HCEC 1CT (cell line): Measurements from ENCODE around the gene MAN2A2.
"Not testable (repeated sequence)": the region's sequence is repeated elsewhere in the genome, so short reads cannot be mapped to it uniquely, and the experiment has no call there.

Experiments
- DNase-seq: peaks from one replicate; pipeline ENCODE4 v3.0.0-alpha.2; 2017

MAN2A2 gene

DNA sequence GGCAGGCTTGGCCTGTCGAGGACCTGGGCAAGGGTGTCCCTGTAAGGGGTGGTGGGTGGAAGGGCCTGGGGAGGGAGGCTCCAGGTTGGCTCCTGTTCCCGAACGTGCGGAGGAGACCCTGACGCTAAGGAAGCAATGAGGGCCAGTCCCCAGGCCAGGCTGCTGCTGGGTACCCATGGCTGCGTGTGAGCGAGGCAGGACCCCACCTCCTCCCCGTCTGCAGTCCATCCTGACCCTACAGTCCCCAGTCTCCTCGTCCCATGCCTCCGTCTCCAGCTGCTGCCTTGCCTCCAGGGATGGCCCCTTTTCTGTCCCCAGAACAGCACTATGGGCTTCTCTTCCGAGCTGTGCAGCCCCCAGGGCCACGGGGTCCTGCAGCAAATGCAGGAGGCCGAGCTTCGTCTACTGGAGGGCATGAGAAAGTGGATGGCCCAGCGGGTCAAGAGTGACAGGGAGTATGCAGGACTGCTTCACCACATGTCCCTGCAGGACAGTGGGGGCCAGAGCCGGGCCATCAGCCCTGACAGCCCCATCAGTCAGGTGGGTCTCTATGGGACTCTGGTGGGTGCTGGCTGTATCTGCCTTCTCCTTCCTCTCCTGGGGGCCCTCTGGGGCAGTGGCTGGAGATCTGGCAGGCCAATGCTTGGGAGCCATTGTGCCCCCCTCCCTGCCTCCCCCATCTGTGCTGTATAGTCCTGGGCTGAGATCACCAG, 18.2 kb upstream of the MAN2A2 start:
- DNase-seq: no peak

DNA sequence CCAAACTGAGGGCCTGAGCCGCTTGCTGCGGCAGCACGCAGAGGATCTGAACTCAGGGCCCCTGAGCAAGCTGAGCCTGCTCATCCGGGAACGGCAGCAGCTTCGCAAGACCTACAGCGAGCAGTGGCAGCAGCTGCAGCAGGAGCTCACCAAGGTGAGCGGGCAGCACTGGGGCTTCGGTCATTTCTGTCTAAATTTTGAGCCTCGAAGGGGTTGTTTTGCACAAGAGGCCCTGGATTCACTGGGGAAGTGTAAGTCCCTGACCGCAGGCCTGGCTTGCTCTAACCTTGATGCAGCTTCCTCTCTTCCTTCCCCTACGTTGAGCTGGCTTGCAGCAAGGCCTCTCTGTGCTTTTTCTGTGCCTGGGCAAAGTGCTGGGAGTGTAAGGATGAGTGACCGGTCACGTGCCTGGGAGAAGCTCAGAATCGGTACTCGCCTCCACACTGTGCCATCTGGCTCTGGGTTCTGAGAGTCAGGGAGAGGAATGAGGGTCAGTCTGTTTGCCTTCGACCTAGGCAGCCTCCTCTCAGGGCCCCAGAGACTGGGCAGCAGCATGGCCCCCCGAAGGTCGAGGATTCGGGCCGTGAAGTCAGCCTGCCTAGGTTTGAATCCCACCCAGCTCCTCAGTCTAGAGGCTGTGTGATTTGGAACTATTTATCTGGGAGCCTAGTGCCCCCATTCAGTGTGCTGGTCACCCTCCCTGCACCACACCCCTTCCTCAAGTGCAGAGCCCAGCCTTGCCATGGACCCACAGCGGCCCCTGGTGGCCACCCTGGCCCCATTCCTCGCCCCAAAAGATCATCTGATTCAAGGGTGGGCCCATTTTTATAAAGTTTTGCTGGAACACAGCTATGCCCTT, 17.4 kb upstream of the MAN2A2 start:
- DNase-seq: peak; percentile 53

DNA sequence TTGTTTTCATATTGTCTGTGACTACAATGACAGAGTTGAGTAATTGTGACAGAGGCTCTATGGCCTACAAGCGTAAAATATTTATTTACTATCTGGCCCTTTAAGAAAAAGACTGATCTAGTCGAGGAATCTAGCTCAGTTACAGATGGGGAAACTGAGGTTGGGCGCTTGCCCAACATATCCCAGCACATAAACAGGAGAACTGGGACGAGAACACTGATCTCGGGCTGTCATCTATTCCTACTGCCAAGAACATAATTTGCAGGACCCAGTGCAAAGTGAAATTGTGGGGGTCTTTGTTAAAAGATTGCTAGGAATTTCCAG, 16.8 kb upstream of the MAN2A2 start:
- no peak for DNase-seq

DNA sequence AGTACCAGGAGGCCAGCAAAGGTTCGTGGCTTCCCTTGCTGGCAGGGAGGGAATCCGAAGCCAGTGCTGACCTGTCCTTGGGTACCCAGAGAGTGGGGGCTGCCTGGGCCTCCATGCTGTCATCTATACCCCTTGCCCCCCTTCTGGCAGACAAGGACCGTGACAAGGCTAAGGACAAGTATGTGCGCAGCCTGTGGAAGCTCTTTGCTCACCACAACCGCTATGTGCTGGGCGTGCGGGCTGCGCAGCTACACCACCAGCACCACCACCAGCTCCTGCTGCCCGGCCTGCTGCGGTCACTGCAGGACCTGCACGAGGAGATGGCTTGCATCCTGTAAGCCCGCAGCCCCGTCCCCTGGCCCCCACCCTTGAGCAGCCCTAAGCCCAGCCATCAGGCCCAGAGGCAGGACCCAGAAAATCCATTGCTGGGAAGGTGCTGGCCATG, 16.0 kb upstream of the MAN2A2 start:
- no peak for DNase-seq

DNA sequence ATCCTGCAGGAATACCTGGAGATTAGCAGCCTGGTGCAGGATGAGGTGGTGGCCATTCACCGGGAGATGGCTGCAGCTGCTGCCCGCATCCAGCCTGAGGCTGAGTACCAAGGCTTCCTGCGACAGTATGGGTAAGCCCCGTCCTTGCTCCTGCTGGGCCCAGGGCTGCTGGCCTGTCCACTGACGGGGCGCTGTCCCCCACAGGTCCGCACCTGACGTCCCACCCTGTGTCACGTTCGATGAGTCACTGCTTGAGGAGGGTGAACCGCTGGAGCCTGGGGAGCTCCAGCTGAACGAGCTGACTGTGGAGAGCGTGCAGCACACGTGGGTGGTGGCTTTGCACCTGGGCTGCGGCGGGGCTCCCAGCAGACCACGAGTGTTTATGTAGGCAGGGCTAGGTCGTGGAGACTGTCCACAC, 13.8 kb upstream of the MAN2A2 start:
- DNase-seq: no peak

DNA sequence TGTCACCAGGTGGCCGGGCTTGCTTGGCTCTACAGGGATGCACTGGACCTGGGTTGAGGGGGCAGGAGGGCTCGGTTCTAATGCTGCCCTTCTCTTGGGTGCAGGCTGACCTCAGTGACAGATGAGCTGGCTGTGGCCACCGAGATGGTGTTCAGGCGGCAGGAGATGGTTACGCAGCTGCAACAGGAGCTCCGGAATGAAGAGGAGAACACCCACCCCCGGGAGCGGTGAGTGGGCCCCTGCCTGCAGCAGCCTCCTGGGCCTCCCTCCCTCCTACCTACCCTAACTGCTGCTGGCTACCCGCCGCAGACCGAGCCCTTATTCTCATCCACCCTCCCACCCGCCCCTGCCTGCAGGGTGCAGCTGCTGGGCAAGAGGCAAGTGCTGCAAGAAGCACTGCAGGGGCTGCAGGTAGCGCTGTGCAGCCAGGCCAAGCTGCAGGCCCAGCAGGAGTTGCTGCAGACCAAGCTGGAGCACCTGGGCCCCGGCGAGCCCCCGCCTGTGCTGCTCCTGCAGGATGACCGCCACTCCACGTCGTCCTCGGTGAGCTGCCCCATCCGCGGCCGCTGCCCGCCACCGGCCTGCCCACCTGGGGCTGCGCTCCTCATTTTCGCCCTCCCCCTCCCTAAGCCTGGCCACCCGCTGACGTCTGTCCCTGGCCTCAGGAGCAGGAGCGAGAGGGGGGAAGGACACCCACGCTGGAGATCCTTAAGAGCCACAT, 13.2 kb upstream of the MAN2A2 start:
- no peak for DNase-seq

DNA sequence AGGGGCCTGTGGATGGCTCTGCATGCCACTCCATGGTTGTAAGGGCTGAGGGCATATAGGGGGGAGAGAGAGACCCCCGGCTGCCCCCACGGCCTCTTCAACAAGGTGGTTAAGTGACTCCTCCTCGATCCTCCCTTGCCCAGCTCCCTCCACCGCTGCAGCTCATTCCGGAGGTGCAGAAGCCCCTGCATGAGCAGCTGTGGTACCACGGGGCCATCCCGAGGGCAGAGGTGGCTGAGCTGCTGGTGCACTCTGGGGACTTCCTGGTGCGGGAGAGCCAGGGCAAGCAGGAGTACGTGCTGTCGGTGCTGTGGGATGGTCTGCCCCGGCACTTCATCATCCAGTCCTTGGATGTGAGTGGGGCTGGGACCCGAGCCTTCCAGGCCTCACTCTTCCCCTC, 12.3 kb upstream of the MAN2A2 start:
- no peak for DNase-seq

DNA sequence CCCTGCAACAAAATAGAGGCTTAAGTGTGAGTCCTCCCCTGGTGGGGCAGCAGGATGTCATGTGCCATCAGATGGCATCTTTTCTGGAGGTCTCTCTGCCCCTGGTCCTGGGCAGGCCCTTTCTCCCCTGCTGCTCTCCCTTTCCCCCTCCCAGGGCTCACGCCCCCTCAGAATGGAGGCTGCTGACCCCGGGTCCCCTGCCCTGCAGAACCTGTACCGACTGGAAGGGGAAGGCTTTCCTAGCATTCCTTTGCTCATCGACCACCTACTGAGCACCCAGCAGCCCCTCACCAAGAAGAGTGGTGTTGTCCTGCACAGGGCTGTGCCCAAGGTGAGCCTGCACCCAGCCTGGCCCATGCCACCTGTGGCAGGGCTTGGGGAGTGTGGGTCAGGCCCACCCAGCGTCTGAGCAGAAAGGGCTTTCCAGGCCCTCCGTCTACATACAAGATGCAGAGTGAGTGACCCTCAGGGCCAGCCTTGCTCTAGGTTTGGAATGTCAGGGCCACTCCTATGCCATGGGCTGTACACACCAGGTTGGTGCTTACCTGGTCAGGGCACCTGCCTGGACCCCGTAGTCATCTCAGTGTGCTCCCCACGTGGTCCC, 11.7 kb upstream of the MAN2A2 start:
- no peak for DNase-seq

DNA sequence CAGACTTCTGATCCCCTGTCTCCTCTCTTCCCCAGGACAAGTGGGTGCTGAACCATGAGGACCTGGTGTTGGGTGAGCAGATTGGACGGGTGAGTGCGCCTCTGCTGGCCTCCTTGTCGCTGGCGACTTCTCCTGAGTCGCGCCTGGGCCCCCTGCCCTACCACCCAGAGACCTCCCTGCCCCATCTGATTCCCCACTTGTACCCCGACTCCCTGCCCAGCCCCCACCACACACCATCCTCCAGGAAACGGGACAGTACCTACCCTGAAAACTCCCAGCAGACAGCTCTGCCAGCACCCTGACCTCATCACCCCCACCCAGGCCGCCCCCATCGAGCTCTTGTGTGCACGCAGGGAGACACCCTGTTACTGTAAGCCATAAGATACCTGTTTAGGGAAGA, 11.1 kb upstream of the MAN2A2 start:
- DNase-seq: no peak

DNA sequence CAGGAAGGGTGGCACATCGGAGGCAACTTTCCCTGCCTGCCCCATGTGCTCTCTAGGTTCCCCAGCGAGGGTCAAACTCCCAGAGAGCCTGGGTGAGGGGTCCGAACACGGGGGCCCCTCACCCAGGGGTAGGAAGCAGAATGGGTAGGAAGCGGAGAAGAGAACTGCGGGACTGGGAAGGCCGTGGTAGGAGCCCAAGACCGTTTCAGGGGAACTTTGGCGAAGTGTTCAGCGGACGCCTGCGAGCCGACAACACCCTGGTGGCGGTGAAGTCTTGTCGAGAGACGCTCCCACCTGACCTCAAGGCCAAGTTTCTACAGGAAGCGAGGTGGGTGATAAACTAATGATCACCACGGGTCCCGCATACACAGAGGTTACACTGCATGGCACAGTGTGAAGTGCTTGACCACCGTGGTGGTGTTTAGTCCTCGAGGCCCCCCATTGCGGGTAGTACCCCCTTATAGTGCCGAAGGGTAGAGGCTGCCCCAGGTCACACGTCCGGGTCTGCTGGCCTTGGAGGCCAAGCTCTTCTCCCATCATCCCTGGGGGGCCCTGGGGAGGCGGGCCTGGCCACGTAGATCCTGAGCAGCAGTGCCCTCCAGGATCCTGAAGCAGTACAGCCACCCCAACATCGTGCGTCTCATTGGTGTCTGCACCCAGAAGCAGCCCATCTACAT, 10.5 kb upstream of the MAN2A2 start:
- no peak for DNase-seq

DNA sequence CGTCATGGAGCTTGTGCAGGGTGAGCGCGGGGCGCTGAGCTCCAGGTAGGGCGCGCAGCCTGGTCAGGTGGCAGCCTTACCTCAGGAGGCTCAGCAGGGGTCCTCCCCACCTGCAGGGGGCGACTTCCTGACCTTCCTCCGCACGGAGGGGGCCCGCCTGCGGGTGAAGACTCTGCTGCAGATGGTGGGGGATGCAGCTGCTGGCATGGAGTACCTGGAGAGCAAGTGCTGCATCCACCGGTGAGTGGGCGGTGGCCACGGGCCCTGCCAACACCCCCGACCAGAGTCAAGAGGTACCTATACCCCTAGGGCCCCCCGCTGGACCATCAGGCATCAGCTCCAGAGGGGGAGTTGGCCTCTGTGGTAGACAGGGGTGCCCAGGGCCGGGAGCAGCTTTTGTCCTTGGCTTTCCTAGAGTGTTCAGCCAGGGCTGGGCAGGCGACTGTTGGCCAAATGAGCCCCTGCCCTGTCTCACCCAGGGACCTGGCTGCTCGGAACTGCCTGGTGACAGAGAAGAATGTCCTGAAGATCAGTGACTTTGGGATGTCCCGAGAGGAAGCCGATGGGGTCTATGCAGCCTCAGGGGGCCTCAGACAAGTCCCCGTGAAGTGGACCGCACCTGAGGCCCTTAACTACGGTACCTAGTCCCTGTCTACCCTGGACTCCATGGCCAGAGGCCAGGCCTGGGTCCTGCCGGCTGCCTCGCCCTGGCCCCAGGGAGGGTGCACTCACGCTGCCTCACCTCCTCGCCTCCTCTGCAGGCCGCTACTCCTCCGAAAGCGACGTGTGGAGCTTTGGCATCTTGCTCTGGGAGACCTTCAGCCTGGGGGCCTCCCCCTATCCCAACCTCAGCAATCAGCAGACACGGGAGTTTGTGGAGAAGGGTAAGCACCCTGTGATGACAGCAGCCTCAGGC, 9.7 kb upstream of the MAN2A2 start:
- no peak for DNase-seq

DNA sequence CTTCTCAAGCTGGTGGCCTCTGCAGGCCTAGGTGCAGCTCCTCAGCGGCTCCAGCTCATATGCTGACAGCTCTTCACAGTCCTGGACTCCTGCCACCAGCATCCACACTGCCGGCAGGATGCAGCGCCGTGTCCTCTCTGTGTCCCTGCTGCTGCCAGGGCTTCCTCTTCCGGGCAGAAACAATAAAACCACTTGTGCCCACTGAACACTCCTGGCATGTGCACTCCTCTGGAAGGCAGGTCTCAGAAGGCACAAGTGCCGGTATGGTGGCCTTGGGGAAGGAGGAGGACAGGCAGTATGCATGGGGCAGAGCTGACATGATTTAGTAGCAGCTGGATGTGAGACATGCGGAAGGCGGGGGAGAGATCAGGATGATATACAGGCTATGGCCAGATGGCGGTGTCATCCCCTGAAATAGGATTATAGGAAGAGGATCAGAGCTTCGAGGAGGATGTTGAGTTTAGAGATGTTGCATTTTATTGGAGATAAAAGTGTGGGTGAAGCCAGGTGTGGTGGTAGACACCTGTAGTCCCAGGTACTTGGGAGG, 7.5 kb upstream of the MAN2A2 start:
- peak; percentile 22 for DNase-seq

DNA sequence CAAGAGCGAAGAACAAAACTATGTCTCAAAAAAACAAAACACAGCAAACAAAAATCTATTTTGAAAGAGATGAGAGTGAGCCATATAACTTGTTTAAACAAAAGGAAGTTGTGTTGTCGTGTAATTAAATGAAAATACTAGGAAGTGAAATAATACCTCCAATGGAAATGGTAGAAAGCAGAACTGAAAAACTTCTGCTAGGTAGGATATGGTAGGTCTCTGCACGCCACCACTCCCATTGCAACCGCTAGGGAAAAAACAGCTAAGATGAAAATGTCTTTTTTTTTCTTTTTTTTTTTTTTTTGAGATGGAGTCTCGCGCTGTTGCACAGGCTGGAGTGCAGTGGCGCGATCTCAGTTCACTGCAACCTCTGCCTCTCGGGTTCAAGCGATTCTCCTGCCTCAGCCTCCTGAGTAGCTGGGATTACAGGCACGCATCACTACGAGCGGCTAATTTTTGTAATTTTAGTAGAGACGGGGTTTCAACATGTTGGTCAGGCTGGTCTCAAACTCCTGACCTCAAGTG, 5.9 kb upstream of the MAN2A2 start:
- not testable (repeated sequence) for DNase-seq

DNA sequence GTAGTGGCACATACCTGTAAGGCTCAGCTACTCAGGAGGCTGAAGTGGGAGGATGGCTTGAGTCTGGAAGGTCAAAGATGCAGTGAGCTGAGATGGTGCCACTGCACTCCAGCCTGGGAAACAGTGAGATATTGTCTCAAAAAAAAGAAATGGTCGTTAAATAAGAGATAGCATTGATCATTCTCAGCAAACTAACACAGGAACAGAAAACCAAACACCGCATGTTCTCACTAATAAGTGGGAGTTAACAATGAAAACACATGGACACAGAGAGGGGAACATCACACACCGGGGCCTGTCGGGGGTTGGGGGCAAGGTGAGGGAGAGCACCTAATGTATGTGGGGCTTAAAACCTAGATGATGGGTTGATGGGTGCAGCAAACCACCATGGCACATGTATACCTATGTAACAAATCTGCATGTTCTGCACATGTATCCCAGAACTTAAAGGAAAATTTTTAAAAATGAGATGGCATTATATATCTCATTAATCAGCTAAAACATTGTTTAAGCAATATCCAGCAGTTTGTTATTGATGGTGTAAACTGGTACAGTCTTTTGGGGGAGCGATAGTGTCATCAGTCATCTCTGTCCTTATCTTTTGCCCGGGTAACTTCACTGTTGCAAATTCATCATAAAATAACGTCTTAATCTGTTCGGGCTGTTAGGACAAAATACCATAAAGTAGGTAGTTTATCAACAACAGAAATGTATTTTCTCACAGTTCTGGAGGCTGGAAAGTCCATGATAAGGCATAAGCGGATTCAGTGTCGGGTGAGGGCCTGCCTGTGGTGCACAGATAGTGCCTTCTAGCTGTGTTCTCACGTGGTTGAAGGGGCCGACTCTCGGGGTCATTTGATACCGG, 1.7 kb upstream of the MAN2A2 start:
- DNase-seq: no peak

DNA sequence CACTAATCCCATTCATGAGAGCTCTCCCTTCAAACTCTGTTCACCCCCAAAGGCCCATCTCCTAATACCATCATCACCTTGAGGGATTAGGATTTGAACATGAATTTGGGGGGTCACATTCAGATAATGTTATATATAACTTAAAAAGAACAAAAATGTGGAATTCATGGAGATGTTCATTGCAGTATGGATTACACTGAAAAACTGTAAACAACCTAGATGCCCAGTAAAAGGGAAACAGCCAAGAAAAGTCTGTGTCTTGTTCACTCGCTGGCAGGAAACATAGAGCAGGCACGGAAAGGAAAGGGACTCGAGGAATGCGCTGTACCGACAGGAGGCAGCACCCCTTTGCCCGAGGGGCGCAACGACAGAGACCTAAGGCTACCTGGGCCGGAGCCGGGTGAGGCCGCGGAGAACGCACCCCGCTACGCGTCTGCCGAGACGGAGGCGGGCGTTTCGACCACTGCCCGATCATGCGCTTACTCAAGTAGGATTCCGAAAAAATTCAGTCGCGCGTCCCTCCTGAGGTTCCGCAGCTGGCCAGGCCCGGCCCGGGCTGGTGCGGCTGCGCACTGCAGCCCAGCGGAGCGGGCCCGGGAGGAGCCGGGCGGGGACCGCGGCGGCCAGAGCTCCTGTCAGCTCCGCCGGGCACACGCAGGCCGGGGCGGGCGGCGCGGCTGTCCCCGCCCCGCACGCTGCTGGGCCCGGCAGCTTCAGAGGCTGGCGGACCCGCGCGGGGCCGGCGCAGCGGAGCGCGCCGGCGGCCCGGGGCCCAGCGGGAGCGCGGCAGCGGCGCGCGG, 862 bp upstream of the MAN2A2 start:
- DNase-seq: peak; percentile 70

DNA sequence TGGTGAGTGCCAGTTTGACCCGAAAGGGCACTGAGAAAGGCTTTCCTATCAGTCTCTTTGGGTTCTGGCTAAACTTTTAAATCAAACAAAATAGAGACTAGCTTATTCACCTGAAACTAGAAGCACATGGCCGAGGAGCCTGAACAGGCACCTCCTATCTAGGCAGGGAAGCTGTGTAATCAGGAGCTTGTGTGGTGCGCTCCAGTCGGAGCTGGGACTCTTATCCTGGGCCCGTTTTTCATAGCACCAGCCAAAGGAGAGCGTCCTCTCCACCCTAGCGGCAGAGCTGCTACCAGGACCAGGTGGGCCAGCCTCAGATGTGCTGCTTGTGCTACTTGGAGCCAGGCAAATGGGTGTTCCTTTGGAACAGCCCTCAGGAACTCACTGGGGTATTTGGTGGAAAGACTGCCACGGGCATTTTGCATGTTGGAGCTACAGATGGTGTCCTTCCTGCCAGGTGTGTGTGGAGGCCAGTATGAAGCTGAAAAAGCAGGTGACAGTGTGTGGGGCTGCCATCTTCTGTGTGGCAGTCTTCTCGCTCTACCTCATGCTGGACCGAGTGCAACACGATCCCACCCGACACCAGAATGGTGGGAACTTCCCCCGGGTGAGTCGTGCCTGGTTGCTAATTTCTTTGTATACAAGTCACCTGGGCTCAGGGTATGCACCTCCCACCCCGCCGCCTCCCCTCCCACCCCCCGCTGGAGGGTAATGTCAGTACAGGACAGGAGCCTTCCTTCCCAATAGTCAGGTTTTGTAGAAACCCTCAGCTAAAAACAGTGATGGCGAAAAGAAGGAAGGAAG, 833 bp downstream of the MAN2A2 start:
- no peak for DNase-seq

DNA sequence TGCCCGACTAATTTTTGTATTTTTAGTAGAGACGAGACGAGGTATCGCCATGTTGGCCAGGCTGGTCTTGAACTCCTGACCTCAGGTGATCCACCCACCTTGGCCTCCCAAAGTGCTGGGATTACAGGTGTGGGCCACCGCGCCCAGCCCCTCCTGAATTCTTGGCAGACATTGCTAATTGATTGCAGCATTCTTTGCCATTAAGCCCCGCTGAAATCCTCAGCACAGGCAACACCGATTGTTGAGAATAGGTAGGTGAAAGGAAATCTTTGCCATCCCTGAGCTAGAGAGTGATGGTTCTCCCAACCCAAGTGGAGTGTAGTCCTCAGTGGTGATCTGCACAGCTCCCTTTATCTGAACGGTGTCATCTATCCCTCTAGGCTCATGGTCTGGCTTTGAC, 1.6 kb downstream of the MAN2A2 start:
- no peak for DNase-seq
